Left lung (tissue), 10 donors: ENCODE measurements around the gene CD300LB. TPM values are rescaled to one million over a fixed set of nuclear protein-coding genes. Genes with fewer than 3 reads are reported as not detected.

ENCODE experiments used
- ATAC-seq: fragments of 200-7000 bp; cut with Tn5 transposase; one replicate; pipeline ENCODE4 v1.9.1; 2020; ENCODE audit warnings: moderate library complexity
- DNase-seq, 4 donors: peaks; one replicate each; pipeline ENCODE4 v3.0.0-alpha.2; 2013 to 2020
- H3K27ac ChIP-seq, 2 donors: fragments of 200-600 bp; sonication (generic) in 1 of 2; one replicate each; pipeline versions ENCODE4 v1.5.0 to v1.8.0; 2020 to 2021
- H3K27me3 ChIP-seq, 2 donors: fragments of 200-600 bp; sonication (generic) in 1 of 2; one replicate each; pipeline versions ENCODE4 v1.5.0 to v1.8.0; 2020 to 2021
- H3K36me3 ChIP-seq, 2 donors: fragments of 200-600 bp; sonication (generic) in 1 of 2; one replicate each; pipeline versions ENCODE4 v1.5.0 to v1.8.0; 2020 to 2021
- H3K4me1 ChIP-seq, 2 donors: fragments of 200-600 bp; one replicate each; pipeline ENCODE4 v1.8.0; 2021
- H3K4me3 ChIP-seq, 2 donors: fragments of 200-600 bp; sonication (generic) in 1 of 2; one replicate each; pipeline versions ENCODE4 v1.5.0 to v1.8.0; 2020 to 2021; ENCODE audit warnings: mild to moderate bottlenecking in 1 of 2
- H3K9me3 ChIP-seq, 2 donors: fragments of 200-600 bp; sonication (generic) in 1 of 2; one replicate each; pipeline versions ENCODE4 v1.5.0 to v1.8.0; 2020 to 2021
- CTCF ChIP-seq, 2 donors: fragments of 200-600 bp; sonication (generic) in 1 of 2; IDR thresholded peaks; one replicate each; pipeline versions ENCODE4 v1.5.0 to v1.8.0; 2021; ENCODE audit warnings: antibody characterized with exemption in 2 of 2
- intact Hi-C, 2 donors: fragments of 100-400 bp; cut with DNase I; formaldehyde crosslinking; loops; one replicate each; pipeline versions ENCODE4 v1.11.2 to v1.14.2; 2022
- polyA plus RNA-seq, 6 donors: library from polyadenylated mRNA; unstranded; fragments of 120-200 nt; gene quantifications; one replicate each; pipeline ENCODE4 v1.2.1, GENCODE V29; 2013; ENCODE audit not compliant: insufficient read length in 6 of 6
- total RNA-seq, 2 donors: library from RNA; stranded (reverse); fragmentation: NEBNext Ultra II Directional; extraction: Animal tissue kit (Norgen Biotek cat#: 25700); gene quantifications; one replicate each; pipeline ENCODE4 v1.2.1, GENCODE V29; 2021
- donor health status: DM: no; HTN: yes; CAD: no.
- donor health status: DM: no; HTN: no; CAD: no.

CD300LB gene
- total and polyA plus RNA-seq, 8 donors: 0.13 to 1.6 (median 0.29) TPM

GRCh38 chr17:74530831-74531150 lies 484 bp downstream of the CD300LB start:
- Histone ChIP-seq H3K36me3 (no peaks in the 10 kb centered on the region), H3K4me1 (peaks cover 0 to 63% of the 10 kb centered on the region in 2 donors), H3K27me3 (peaks cover 0 to 22% of the 10 kb centered on the region in 2 donors), H3K9me3 (no peaks in the 10 kb centered on the region), H3K27ac (peak overlapping the region in 1 of 2 donors; percentile 62), H3K4me3 (no peak overlapping the region)
- peak in 1 of 4 donors; percentile 10 for DNase-seq
- no peak for ATAC-seq
- TF ChIP-seq CTCF (IDR thresholded peaks at IDR 0.05): no peak
- intact Hi-C loops: no loop called here

DNA sequence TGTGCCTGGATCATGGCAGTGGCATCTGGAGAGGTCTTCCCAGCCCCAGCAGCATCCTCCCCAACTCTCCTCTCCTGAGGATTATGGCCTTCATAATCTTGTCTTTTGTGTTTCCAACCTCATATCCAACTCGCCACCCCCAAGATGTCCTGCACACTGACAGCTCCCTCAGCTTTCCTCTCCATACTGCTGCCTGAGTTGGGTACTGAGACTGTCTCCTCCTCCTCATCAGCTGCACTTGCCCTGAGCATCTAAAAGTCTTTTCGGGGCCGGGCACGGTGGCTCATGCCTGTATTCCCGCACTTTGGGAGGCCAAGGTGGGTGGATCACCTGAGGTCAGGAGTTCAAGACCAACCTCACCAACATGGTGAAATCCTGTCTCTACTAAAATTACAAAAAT lies 2.0 kb downstream of the CD300LB start:
- TF ChIP-seq CTCF (IDR thresholded peaks at IDR 0.05): no peak
- Histone ChIP-seq H3K9me3 (no peaks in the 10 kb centered on the region), H3K4me1 (peaks cover 0 to 78% of the 10 kb centered on the region in 2 donors), H3K27ac (peak overlapping the region in 1 of 2 donors; percentile 73), H3K27me3 (peaks cover 0 to 10% of the 10 kb centered on the region in 2 donors), H3K36me3 (no peaks in the 10 kb centered on the region), H3K4me3 (no peak overlapping the region)
- ATAC-seq: no peak
- peak in 1 of 4 donors; percentile 13 for DNase-seq
- intact Hi-C loops: no loop called here

DNA sequence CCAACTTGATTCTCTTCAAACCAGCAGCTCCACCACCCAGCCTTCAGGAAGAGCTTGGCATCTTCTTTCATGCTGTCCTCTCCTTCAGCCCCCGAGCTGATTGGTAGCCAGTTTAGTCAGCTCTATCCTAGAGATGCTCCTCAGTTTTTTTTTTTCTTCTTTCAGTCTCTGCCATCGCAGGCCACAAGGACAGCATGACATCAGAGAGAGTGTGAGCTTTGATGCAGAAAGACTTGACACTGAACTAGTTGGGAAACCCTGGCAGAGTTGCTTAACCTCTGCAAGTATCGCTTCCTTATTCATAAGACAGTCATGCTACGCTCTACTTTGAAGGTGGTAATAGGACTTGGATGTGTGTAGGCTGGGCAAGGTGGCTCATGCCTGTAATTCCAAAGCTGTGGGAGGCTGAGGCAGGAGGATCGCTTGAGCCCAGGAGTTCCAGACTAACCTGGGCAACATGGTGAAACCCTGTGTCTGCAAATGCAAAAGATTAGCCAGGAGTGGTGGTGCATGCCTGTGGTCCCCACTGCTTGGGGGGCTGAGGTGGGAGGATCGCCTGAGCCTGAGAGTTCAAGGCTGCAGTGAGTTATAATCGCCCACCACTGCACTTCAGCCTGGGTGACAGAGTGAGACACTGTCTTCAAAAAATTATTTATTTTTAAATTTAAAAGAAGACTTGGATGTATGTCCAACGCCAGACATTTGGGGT lies 2.6 kb downstream of the CD300LB start:
- TF ChIP-seq CTCF (IDR thresholded peaks at IDR 0.05): no peak
- ATAC-seq (peak; percentile 40), DNase-seq (peak in 1 of 4 donors; percentile 67)
- H3K36me3 ChIP-seq: no peaks in the 10 kb centered on the region
- peaks cover 0 to 82% of the 10 kb centered on the region in 2 donors for H3K4me1 ChIP-seq
- H3K27me3 ChIP-seq: peaks cover 0 to 10% of the 10 kb centered on the region in 2 donors
- no peaks in the 10 kb centered on the region for H3K9me3 ChIP-seq
- peak overlapping the region in 1 of 2 donors; percentile 73 for H3K27ac ChIP-seq
- intact Hi-C loops: no loop called here
- H3K4me3 ChIP-seq: no peak overlapping the region

- H3K4me1 ChIP-seq: peaks cover 0 to 84% of the 10 kb centered on the region in 2 donors
- TF ChIP-seq CTCF (IDR thresholded peaks at IDR 0.05): no peak
- no peak overlapping the region for H3K4me3 ChIP-seq
- peaks cover 0 to 6% of the 10 kb centered on the region in 2 donors for H3K9me3 ChIP-seq
- intact Hi-C loops: no loop called here
- peak overlapping the region in 1 of 2 donors; percentile 73 for H3K27ac ChIP-seq
- H3K27me3 ChIP-seq: peaks cover 0 to 10% of the 10 kb centered on the region in 2 donors
- no peaks in the 10 kb centered on the region for H3K36me3 ChIP-seq
- ATAC-seq (no peak), DNase-seq (no peak)
These were observed 3.5 kb downstream of the CD300LB start for GRCh38 chr17:74527756-74528155.

GRCh38 chr17:74527081-74527480 lies 4.2 kb downstream of the CD300LB start:
- no peak for DNase-seq
- H3K27ac ChIP-seq: peak overlapping the region in 1 of 2 donors; percentile 73
- H3K9me3 ChIP-seq: peaks cover 0 to 6% of the 10 kb centered on the region in 2 donors
- TF ChIP-seq CTCF (IDR thresholded peaks at IDR 0.05): no peak
- H3K4me3 ChIP-seq: no peak overlapping the region
- intact Hi-C loops: no loop called here
- H3K27me3 ChIP-seq: peaks cover 0 to 9% of the 10 kb centered on the region in 2 donors
- no peak for ATAC-seq
- peaks cover 0 to 84% of the 10 kb centered on the region in 2 donors for H3K4me1 ChIP-seq
- no peaks in the 10 kb centered on the region for H3K36me3 ChIP-seq
